H9 (cell line): ENCODE measurements around the gene TTC3. TPM values are rescaled to one million over a fixed set of nuclear protein-coding genes. Genes with fewer than 3 reads are reported as not detected.

ENCODE experiments used
- DNase-seq: peaks from one replicate; pipeline ENCODE4 v3.0.0-alpha.2; 2017
- H2AFZ ChIP-seq: one replicate; pipeline ENCODE4 v1.6.1; 2013; ENCODE audit warnings: mild to moderate bottlenecking, low read length, control low read depth, moderate library complexity
- H2AK5ac ChIP-seq: 2 replicates; pipeline ENCODE4 v1.6.1; 2013; ENCODE audit warnings: low read length, control low read depth, mixed read lengths; ENCODE audit not compliant: insufficient read length
- H2BK120ac ChIP-seq: one replicate; pipeline ENCODE4 v1.6.1; 2013; ENCODE audit warnings: low read depth, mild to moderate bottlenecking, low read length, control low read depth, inconsistent platforms; ENCODE audit not compliant: poor library complexity, severe bottlenecking
- H2BK12ac ChIP-seq: 2 replicates; pipeline ENCODE4 v1.6.1; 2013; ENCODE audit warnings: low read length, control low read depth, mixed read lengths, low read depth; ENCODE audit not compliant: insufficient read length
- H2BK15ac ChIP-seq: 2 replicates; pipeline ENCODE4 v1.6.1; 2013; ENCODE audit warnings: low read depth, low read length, control low read depth
- H2BK20ac ChIP-seq: one replicate; pipeline ENCODE4 v1.6.1; 2013; ENCODE audit warnings: low read depth, mild to moderate bottlenecking, low read length, control low read depth, inconsistent platforms; ENCODE audit not compliant: poor library complexity, severe bottlenecking
- H2BK5ac ChIP-seq: 2 replicates; pipeline ENCODE4 v1.6.1; 2013; ENCODE audit warnings: low read length, control low read depth, mixed read lengths; ENCODE audit not compliant: insufficient read length
- H3K14ac ChIP-seq: 2 replicates; pipeline ENCODE4 v1.6.1; 2013; ENCODE audit warnings: low read length, control low read depth; ENCODE audit not compliant: insufficient read depth
- H3K18ac ChIP-seq: 2 replicates; pipeline ENCODE4 v1.6.1; 2013; ENCODE audit warnings: low read depth, mild to moderate bottlenecking, mixed read lengths, low read length, control low read depth; ENCODE audit not compliant: insufficient read length
- H3K23ac ChIP-seq: 2 replicates; pipeline ENCODE4 v1.6.1; 2013; ENCODE audit warnings: low read length, control low read depth, mixed read lengths, low read depth; ENCODE audit not compliant: insufficient read length
- H3K23me2 ChIP-seq: 2 replicates; pipeline ENCODE4 v1.6.1; 2013; ENCODE audit warnings: low read depth, mild to moderate bottlenecking, mixed read lengths, low read length, control low read depth; ENCODE audit not compliant: insufficient read length, poor library complexity, severe bottlenecking
- H3K27ac ChIP-seq: 2 replicates; pipeline ENCODE4 v1.5.1; 2013; ENCODE audit warnings: low read length, control low read depth, mixed read lengths, low read depth; ENCODE audit not compliant: insufficient read length
- H3K27me3 ChIP-seq: 2 replicates; pipeline ENCODE4 v1.6.1; 2013; ENCODE audit warnings: low read length, control low read depth, inconsistent platforms; ENCODE audit not compliant: insufficient read depth
- H3K4ac ChIP-seq: 2 replicates; pipeline ENCODE4 v1.6.1; 2013; ENCODE audit warnings: low read depth, mild to moderate bottlenecking, control low read depth, inconsistent platforms, low read length, moderate library complexity
- H3K4me1 ChIP-seq: 2 replicates; pipeline ENCODE4 v1.6.1; 2013; ENCODE audit warnings: low read length, control low read depth, inconsistent platforms; ENCODE audit not compliant: insufficient read depth
- H3K4me2 ChIP-seq: 2 replicates; pipeline ENCODE4 v1.6.1; 2013; ENCODE audit warnings: low read length, control low read depth, mixed read lengths; ENCODE audit not compliant: insufficient read length, insufficient read depth
- H3K56ac ChIP-seq: 2 replicates; pipeline ENCODE4 v1.6.1; 2013; ENCODE audit warnings: low read depth, mild to moderate bottlenecking, mixed read lengths, low read length, control low read depth; ENCODE audit not compliant: insufficient read length
- H3K79me1 ChIP-seq: 2 replicates; pipeline ENCODE4 v1.6.1; 2013; ENCODE audit warnings: low read depth, mild to moderate bottlenecking, moderate library complexity, low read length, control low read depth, inconsistent platforms; ENCODE audit not compliant: insufficient read depth, poor library complexity, severe bottlenecking
- H3K79me2 ChIP-seq: 2 replicates; pipeline ENCODE4 v1.6.1; 2013; ENCODE audit warnings: low read length, control low read depth, inconsistent platforms; ENCODE audit not compliant: insufficient read depth
- H3K9ac ChIP-seq: 2 replicates; pipeline ENCODE4 v1.6.1; 2013; ENCODE audit warnings: low read length, control low read depth, mixed read lengths; ENCODE audit not compliant: insufficient read length; ENCODE audit errors: extremely low read depth
- H3K9me3 ChIP-seq: one replicate; pipeline ENCODE4 v1.6.1; 2013; ENCODE audit warnings: low read depth, low read length, inconsistent platforms; ENCODE audit not compliant: control insufficient read depth
- H3T11ph ChIP-seq: one replicate; pipeline ENCODE4 v1.6.1; 2013; ENCODE audit warnings: mild to moderate bottlenecking, low read length, control low read depth, inconsistent platforms
- H4K20me1 ChIP-seq: one replicate; pipeline ENCODE4 v1.6.1; 2013; ENCODE audit not compliant: control insufficient read depth, insufficient read length, insufficient read depth
- H4K5ac ChIP-seq: 2 replicates; pipeline ENCODE4 v1.6.1; 2013; ENCODE audit warnings: low read depth, mild to moderate bottlenecking, mixed read lengths, low read length, control low read depth; ENCODE audit not compliant: insufficient read length
- H4K8ac ChIP-seq: replicated peaks from 2 replicates; pipeline ENCODE4 v1.6.1; 2013; ENCODE audit warnings: low read length, control low read depth, mixed read lengths, low read depth; ENCODE audit not compliant: insufficient read length
- H4K91ac ChIP-seq: 2 replicates; pipeline ENCODE4 v1.6.1; 2013; ENCODE audit warnings: low read depth, mild to moderate bottlenecking, moderate library complexity, mixed read lengths, low read length, control low read depth; ENCODE audit not compliant: insufficient read length
- H3K27ac Mint-ChIP-seq, 3 experiments: 2 replicates in 2 of 3; 3 replicates in 1 of 3; pipeline ENCODE4 v1.8.0; 2020 to 2021; ENCODE audit warnings: mixed read lengths in 3 of 3, mild to moderate bottlenecking in 1 of 3, moderate library complexity in 1 of 3
- H3K27me3 Mint-ChIP-seq: 2 replicates; pipeline ENCODE4 v1.8.0; 2021; ENCODE audit warnings: low read depth, mild to moderate bottlenecking, moderate library complexity, mixed read lengths
- H3K36me3 Mint-ChIP-seq, 3 experiments: 2 replicates in 2 of 3; 3 replicates in 1 of 3; pipeline ENCODE4 v1.8.0; 2020 to 2021; ENCODE audit warnings: low read depth in 3 of 3, mixed read lengths in 3 of 3; ENCODE audit not compliant: insufficient read depth in 1 of 3
- H3K4me1 Mint-ChIP-seq, 2 experiments: 2 replicates each; pipeline ENCODE4 v1.8.0; 2020; ENCODE audit warnings: mixed read lengths in 2 of 2
- H3K4me3 Mint-ChIP-seq, 2 experiments: 2 replicates in 1 of 2; 3 replicates in 1 of 2; pipeline ENCODE4 v1.8.0; 2020 to 2021; ENCODE audit warnings: mild to moderate bottlenecking in 2 of 2, mixed read lengths in 2 of 2, moderate library complexity in 1 of 2
- H3K9me3 Mint-ChIP-seq, 2 experiments: 2 replicates in 1 of 2; 3 replicates in 1 of 2; pipeline ENCODE4 v1.8.0; 2020; ENCODE audit warnings: mild to moderate bottlenecking in 2 of 2, mixed read lengths in 2 of 2, moderate library complexity in 1 of 2
- CTCF ChIP-seq: fragments of 200-600 bp; sonication (generic); conservative IDR thresholded peaks from 3 replicates; pipeline ENCODE4 v1.8.0; 2021; ENCODE audit warnings: antibody characterized with exemption, mild to moderate bottlenecking
- WGBS: extraction: QIAGEN DNeasy Blood & Tissue Kit; methylation state at CpG from one replicate; pipeline ENCODE4 v1.1.7; 2013; ENCODE audit warnings: missing lambda C conversion rate, low lambda C conversion rate, mixed read lengths; ENCODE audit not compliant: insufficient read length; ENCODE audit errors: extremely low coverage; 5-methylcytosine and 5-hydroxymethylcytosine counted together
- total RNA-seq: library from RNA; stranded (reverse); gene quantifications from 2 replicates; pipeline ENCODE4 v1.2.1, GENCODE V29; 2021

The TTC3 gene
- total RNA-seq, 1 experiment from 2014 or later = 46.5 TPM

GRCh38 chr21:37058261-37058660, 14.8 kb upstream of the TTC3 start:
- Mint-ChIP-seq H3K9me3 (peaks cover 7 to 8% of the 10 kb centered on the region in 2 experiments; a peak in 3 of 5 replicates), H3K4me1 (peaks cover 32 to 43% of the 10 kb centered on the region in 2 experiments), H3K4me3 (no peak overlapping the region), H3K27me3 (peaks cover 25% of the 10 kb centered on the region), H3K36me3 (peaks cover 0 to 13% (median 0%) of the 10 kb centered on the region in 3 experiments; a peak in 3 of 7 replicates), H3K27ac (no peak overlapping the region)
- H3T11ph ChIP-seq = no peak overlapping the region
- H2BK12ac ChIP-seq = no peak overlapping the region
- WGBS = no CpG with 5 or more reads among the region's 2 CpGs
- H3K79me2 ChIP-seq = no peaks in the 10 kb centered on the region
- H4K5ac ChIP-seq = no peak overlapping the region
- H3K9ac ChIP-seq = no peak overlapping the region
- H3K56ac ChIP-seq = no peak overlapping the region
- H3K23me2 ChIP-seq = no peaks in the 10 kb centered on the region
- no peak overlapping the region for H2BK120ac ChIP-seq
- H4K91ac ChIP-seq = no peak overlapping the region
- H2AFZ ChIP-seq = no peak overlapping the region
- no peaks in the 10 kb centered on the region for H3K79me1 ChIP-seq
- no peak for DNase-seq
- H2BK20ac ChIP-seq = no peak overlapping the region
- no peaks in the 10 kb centered on the region for H3K9me3 ChIP-seq
- TF ChIP-seq CTCF = no peak
- no peak overlapping the region for H3K27ac ChIP-seq
- no peak overlapping the region for H2AK5ac ChIP-seq
- H3K18ac ChIP-seq = no peak overlapping the region
- no peaks in the 10 kb centered on the region for H4K20me1 ChIP-seq
- H4K8ac ChIP-seq = no peak overlapping the region
- no peak overlapping the region for H3K14ac ChIP-seq
- H2BK15ac ChIP-seq = no peak overlapping the region
- no peak overlapping the region for H2BK5ac ChIP-seq
- no peaks in the 10 kb centered on the region; the same call in 1 of the 2 replicates for H3K27me3 ChIP-seq
- H3K4me2 ChIP-seq = no peak overlapping the region
- no peak overlapping the region for H3K4ac ChIP-seq
- peaks cover 3% of the 10 kb centered on the region; the same call in 1 of the 2 replicates for H3K4me1 ChIP-seq
- H3K23ac ChIP-seq = no peak overlapping the region
